CD4-positive, alpha-beta T cell treated with Interleukin-10 for 1 hour (primary cell): Measurements from ENCODE around the gene SLC35E4.
"Not testable (repeated sequence)": the region's sequence is repeated elsewhere in the genome, so short reads cannot be mapped to it uniquely, and the experiment has no call there.

Source experiments
- DNase-seq: peaks from one replicate; pipeline ENCODE4 v3.0.0-alpha.2; 2020

The SLC35E4 gene, protein sequence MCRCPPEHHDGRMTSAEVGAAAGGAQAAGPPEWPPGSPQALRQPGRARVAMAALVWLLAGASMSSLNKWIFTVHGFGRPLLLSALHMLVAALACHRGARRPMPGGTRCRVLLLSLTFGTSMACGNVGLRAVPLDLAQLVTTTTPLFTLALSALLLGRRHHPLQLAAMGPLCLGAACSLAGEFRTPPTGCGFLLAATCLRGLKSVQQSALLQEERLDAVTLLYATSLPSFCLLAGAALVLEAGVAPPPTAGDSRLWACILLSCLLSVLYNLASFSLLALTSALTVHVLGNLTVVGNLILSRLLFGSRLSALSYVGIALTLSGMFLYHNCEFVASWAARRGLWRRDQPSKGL

DNA sequence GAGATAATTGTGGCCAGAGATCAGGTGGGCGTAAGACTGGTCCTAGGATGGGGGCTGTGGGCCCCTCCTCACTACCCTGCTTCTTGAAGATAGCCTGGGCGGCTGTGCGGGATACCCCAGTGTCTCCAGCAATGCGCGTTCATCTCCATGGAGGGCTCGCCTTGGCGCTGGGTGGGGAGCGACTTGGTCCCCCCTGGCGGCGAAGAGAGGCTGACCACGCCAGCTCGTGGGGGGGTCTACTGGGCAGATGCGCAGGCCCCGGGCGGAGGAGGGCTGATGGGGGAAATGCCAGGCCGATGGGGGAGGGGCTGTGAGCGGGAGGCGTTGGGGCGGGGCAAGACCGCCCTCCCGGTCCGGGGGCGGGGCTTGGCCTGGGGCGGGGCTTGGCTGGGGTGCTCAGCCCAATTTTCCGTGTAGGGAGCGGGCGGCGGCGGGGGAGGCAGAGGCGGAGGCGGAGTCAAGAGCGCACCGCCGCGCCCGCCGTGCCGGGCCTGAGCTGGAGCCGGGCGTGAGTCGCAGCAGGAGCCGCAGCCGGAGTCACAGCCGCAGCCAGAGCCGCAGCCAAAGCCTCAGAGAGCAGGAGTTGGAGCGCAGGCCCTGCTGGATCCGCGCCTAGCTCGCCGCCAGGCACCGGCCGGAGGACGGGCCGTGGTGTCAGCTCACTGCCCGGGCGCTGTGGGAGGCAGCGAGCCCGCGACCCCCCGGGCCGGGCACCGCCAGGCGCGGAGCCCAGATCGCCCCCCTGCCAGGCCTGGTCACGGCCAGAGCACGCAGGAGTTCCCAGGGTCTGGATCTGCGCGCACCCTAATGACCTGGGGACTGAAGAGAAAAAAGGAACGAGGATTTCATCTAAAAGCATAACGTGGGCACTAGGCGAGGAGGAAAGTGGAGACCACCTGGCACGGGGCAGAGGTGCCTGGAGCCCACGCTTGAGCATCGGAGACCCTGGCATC is at the start of gene SLC35E4:
Gene SLC35E4 (plus strand): TSS at position 509 of the 953 bp plus-strand sequence. CDS start 670 bp downstream, outside the sequence.
- DNase-seq, result peak; percentile 96

DNA sequence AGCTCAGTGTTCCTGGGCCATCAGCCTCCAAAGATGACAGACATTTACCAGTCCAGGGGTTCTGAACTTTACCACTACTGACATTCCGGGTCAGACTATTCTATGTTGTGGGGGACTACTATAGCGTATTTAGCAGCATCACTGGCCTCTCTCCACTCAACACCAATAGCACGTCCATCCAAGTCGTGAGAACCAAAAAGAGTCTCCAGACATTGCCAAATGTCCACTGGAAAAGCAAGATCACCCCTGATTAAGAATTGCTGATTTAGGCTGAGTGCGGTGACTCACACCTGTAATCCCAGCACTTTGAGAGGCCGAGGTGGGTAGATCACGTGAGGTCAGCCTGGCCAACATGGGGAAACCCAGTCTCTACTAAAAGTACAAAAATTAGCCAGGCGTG is 49.2 kb upstream of the SLC35E4 start:
- DNase-seq, result no peak

DNA sequence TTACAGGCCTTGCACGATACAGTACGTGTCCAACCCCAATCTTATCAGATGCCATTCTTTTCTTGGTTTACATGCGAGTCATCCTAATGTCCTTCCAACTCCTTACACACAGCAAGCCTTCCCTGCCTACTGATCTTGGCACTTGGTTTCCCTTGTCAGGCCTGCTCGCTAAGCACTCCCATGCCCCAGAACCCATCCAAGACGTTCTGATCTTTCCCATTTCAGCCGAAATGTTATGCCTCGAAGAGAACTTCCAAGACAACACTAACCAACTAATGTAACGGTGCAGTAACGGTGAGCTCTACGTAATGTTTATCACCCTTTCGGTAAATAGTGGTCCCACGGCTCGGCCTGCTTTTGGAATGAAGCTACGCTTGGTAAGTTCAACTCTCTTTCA is 44.4 kb upstream of the SLC35E4 start:
- no peak for DNase-seq

DNA sequence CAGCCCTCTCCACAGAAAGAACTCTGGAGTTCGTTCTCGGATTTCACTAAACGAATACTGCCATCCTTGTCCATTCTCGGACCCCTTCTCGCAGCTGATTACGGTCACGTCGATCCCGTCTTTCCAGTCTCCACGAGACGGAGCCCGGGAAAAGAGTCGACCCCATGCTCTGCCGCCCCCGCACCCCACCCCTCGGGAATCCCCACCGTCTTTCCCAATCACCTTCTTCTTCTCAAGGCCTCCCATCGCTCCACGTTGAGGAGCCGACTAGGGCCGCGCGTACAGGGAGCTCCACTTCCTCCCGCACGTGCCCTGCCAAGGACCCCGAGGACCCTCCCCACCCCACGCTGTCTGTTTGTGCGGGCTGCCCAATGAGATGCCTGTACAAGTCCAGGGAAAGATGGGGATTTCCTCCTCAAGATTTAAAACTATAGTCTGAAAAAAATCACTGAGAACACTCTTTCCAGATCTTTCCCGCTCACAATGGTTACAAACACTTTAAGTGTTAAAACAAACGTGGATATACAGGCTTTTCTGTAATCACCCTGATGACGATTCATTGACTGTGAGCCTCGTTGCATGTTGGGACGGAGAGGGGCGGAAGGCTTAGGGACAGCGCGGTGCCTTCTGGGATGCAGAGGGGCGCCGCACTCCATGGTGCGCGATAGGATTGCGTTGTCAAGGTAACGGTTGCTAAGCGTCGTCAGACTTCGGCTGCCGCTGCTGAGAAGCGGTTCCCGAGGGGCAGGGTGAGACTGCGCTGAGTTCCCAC is 43.8 kb upstream of the SLC35E4 start, which contains the start of gene PES1:
Gene PES1 (minus strand): TSS at position 323 of the 772 bp plus-strand sequence. CDS start 77 bp downstream, at position 246.
- peak; percentile 98 for DNase-seq

DNA sequence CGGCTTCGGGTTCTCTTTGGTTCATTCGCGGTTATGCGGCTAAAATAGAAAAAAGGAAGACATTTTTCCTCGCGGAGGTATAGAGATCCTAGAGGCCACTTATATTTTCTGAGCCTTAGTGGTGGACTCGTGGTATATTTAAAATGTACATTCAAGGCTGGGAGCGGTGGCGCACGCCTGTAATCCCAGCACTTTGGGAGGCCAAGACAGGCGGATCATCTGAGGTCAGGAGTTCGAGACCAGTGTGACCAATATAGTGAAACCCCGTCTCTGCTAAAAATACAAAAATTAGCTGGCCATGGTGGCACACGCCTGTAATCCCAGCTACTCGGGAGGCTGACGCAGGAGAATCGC is 43.2 kb upstream of the SLC35E4 start:
- not testable (repeated sequence) for DNase-seq

DNA sequence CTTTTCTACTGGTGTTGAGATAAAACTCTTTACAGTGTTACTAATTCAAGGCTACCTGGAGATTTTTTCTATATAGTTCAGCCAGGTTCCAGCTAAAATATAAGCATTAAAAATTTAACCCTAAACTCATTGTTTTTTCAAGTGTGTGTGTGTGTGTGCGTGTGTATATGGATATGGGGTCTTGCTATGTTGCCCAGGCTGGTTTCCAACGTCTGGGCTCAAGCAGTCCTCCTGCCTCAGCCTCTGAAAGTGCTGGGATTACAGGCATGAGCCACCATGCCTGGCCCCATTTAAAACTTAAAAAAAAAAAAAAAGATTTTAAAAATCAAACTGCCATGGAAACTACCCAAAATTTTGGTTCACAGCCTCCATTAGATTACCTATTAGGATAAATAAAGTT is 39.4 kb upstream of the SLC35E4 start:
- no peak for DNase-seq

DNA sequence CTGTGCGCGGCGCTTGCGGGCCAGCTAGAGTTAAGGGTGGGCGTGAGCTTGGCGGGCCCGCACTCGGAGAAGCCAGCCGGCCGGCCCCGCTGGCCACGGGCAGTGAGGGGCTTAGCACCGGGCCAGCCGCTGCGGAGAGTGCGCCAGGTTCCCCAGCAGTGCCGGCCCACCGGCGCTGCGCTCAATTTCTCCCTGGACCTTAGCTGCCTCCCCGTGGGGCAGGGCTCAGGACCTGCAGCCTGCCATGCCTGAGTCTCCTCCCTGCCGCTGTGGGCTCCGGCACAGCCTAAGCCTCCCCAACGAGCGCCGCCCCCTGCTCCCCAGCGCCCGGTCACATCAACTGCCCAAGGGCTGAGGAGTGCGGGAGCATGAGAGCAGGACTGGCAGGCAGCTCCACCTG is 38.7 kb upstream of the SLC35E4 start:
- DNase-seq, result no peak

DNA sequence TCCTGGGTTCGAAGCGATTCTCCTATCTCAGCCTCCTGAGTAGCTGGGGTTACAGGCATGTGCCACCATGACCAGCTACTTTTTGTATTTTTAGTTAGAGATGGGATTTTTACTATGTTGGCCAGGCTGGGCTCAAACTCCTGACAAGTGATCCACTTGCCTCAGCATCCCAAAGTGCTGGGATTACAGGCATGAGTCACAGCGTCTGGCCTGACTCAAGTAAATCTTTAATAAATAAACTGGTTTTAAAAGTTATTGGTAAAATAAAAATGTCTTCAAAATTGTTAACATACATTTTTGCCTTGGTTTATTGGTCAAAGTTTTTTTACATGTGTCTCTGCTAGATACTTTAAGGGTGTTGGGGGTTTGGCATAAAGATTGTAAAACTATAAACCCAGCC is 36.6 kb upstream of the SLC35E4 start:
- no peak for DNase-seq

DNA sequence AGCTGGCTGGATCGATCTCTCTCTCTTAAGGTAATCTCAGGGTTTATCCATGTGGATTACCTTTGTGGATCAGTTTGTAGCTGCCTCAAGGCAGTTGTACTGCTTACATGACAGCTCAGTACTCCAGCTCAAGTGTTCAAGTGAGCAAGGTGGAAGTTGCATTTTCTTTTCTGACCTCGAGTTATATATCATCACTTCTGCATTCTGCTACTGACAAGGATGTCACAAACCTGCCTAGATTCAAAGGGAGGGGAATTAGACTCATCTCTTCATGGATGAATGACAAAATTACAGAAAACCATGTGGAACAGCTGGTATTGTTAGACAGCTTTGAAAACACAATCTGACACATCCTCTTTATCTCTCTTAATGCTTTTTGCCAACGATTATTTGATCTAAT is 34.7 kb upstream of the SLC35E4 start:
- no peak for DNase-seq

DNA sequence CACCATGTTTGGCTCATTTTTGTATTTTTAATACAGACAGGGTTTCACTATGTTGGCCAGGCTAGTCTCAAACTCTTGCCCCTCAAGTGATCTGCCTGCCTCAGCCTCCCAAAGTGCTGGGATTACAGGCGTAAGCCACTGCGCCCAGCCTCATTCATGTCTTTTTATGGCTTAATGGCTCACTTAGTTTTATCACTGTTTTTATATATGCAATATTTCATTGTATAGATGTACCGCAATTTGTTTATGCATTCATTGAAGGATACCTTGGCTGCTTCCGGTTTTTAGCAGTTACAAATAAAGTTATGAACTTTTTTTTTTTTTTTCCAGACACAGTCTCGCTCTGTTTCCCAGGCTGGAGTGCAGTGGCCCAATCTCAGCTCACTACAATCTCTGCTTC is 34.1 kb upstream of the SLC35E4 start:
- DNase-seq, result no peak

DNA sequence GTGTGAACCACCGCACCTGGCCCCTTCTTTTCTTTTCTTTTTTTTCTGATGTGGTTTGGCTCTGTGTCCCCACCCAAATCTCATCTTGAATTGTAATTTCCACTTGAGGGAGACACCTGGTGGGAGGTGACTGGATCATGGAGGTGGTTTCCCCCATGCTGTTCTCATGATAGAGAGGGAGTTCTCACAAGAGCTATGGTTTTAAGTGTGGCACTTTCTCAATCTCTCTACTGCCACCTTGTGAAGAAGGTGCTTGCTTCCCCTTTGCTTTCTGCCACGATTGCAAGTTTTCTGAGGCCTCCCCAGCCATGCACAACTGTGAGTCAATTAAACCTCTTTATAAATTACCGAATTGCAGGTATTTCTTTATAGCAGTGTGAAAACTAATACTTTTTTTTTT is 33.5 kb upstream of the SLC35E4 start:
- peak; percentile 29 for DNase-seq

DNA sequence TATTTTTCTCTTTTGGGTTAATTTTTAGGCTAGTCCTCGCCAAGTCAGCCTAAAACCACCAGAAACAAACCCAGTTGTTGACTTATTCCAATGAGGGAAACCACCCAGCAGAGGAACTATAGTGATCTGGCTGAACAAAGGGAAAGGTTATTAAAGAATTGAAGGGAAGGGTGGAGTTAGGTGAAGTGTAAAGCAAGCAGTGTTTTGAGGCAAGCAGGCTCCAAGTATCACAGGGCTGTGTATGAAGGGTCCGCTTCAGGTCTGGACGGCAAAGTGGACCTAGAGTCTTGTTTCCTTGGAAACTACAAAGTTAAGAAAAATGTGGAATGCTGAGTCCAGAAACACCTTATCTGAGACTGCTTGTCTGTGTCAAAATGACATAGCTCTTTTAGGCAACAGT is 31.8 kb upstream of the SLC35E4 start:
- DNase-seq, result no peak

DNA sequence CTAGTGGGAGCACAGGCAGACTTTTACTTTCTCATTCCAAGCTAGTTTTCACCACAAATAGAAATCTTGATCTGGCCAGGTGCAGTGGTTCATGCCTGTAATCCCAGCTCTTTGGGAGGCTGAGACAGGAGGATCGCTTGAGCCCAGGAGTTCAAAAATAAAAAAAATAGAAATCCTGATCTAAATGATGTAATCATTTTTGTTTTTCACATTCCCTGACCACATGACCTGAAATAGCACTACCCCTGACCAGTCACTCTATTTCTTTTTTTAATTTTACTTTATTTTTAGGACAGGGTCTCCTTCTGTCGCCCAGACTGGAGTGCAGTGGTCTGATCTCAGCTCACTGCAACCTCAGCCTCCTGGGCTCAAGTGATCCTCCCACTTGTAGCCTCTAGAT is 30.9 kb upstream of the SLC35E4 start:
- no peak for DNase-seq

DNA sequence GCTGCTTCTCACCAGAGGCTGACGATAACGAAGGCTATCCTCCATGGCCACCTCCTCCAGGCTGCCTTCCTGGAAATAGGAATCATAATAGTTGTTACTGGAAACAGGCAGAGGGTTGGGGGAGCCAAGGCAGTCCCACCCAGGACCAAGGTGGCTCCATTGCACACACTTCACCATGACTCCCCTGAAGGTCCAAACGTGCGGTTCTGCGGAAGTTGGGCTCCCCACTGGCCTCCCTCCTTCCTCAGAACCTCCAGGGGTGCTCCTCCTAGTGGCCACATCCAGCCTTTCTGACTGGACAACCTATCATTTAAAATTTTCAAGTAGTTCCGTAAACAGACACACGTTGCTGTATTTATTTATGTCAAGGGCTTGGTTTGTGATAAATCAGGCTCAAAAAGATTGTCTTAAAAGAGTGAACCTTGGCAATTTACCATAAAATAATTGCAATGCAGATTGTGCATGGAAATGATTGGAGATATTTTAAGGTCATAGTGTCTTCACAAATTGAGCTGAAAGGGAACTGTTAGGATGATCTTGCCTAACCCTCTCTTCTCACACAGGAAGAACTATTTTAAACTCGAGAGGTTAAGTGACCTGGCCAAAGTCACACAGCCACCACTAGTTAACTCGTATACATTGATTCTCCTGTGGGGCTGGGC is 30.0 kb upstream of the SLC35E4 start:
- peak; percentile 53 for DNase-seq

DNA sequence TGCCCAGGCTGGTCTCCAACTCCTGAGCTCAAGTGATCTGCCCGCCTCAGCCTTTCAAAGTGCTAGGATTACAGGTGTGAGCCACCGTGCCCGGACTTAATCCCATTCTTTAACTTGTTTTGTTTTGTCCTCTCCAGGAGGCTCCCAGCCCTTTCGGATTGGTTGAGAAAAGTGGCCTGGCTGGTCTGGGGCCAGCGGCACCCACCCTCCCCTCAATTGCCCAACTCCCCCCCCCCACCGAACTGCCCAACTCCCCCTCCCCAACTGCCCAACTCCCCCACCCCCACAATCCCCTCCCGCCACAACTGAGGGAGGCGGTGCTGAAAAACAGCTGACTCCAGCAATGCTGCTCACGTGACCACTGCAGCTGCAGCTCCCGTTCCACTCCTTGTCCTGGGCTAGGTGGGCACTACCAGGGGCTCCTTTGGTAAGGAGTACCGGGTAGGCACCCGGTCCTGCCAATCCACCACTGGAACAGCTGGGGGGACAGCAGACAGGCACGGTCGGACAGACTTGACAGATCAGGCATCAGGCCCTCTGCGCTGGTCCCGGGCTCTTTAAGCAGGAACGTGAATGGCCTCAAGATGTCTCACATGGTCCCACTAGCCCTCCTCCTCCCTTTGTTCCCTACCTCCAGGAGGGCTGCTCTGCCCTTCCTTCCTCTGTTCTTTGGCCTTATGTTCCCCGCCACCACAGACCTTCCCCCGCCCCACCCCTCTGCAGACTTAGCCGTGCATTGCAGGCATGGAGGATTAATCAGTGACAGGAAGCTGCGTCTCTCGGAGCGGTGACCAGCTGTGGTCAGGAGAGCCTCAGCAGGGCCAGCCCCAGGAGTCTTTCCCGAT is 28.9 kb upstream of the SLC35E4 start, which contains the start of gene TCN2:
Gene TCN2 (plus strand): TSS at position 720 of the 845 bp plus-strand sequence. CDS start 158 bp downstream, outside the sequence.
- peak; percentile 28 for DNase-seq

DNA sequence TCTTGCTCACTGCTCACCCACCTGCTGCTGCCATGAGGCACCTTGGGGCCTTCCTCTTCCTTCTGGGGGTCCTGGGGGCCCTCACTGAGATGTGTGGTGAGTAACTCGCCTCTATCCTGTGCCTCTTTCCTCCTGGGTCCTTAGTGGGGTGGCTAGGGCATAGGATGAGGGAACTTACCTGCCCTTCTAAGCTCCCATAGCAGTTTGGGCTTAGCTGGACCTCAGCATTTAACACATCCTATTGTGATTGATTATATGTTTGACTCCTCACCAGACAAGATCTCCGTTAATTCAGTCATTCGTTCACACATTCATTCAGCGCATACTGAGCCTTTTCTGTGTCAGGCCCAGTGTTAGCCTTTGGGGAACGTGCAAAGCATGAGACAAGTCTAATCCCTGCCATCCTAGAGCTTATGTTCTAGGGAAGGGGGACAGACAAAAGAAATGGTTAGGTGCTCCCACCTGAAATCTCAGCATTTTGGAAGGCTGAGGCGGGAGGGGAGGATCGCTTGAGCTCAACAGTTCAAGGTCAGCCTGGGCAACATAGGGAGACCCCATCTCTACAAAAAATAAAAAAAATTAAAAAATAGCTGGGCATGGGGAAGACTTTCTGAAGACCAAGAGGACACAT is 28.2 kb upstream of the SLC35E4 start:
- DNase-seq, result no peak

DNA sequence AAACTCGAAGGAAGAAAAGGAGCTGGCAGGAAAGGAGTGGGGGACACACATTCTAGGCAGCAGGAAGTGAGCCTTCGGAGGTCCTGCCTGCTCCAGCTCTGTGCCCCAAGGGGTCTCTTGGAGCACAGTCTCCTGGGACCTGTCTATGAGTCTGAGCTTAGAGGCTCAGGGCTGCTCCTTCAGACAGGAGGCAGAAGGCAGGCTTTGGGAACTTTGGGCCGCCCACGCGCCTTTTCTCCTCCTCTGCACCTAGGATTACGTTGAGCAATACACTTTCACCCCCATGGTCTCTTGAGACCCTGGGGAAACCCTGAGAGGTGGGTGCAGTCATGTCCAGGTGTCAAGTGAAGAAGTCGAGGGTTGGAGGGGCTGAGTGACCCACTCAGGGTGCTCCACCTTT is 27.6 kb upstream of the SLC35E4 start:
- no peak for DNase-seq

DNA sequence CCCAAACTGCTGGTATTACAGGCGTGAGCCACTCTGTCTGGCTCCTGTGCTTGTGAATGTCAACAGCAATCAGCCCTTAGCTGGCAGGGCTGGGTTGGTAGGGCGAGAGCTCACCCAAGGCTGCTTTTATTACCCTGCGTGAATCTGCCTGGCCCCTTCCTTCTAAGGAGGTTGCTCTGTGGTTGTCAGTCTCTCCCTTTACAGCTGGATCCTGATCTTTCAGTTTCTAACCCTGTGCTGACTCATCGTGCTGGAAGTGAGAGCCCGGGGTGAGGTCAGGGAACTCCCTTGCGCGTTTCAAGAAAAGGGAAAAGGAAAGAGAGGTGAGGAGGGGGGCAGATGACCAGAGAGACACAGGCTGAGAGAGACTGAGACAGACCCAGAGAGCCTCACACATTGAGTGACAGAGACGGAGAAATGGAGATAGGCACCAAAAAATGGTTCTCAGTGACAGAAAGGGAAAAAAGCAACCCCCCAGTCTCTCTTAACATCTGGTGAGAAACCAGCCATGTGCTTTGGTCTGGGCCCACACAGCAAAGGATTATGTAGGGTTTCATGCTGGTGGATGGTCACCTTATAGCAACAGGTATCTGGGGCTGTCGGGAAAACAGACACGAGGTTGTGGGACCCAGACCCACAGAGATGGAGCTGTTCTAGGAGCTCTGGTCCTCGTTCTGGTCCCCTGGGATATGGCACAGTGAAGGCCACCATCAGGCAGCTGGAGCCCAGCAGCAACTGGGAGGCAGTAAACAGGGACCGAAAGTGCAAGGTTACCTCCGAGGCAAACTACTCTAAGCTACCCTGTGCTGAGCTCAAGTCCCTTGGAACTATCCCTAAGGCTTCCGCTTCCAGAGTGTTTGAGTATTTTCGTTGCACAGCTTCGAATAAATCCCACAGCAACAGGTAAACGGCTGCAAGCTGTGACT is 26.1 kb upstream of the SLC35E4 start:
- peak; percentile 14 for DNase-seq

DNA sequence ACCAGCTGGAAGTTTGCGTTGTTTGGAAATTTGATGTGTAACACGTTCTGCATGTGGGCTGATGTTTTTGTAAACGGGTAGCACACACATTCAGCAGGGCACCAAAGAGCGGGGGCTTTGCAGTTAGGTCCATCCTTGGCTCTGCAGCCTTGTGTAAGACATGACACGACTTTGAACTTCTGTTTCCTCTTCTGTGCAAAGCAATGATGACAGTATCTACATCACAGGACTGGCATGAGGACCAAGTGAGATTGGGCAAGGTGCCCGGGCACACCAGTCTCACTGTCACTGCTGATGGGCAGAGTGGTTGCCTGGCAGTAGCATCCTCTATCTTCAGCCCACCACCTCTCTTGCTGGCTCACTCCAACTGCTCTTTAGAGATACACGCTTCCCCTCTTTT is 25.3 kb upstream of the SLC35E4 start:
- no peak for DNase-seq

DNA sequence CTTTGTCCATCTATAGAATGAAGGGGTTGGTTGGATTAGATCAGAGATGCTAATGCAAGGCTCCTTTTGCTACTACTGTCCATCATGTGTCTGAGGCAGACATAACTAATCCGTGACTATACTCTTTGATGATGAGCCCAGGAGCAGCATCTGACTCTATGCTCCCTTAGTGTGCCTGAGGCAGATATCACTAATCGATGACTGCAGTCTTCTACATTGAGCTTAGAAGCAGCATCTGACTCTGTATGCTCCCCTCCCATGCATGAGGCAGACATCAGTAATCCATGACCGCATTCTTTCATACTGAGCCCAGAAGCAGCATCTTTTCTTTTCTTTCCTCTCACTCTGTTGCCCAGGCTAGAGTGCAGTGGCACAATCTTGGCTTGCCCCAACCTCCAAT is 24.4 kb upstream of the SLC35E4 start:
- DNase-seq, result no peak
